ENCODE data around the gene SEMA3F. TPM values are rescaled to one million over a fixed set of nuclear protein-coding genes. Genes with fewer than 3 reads are reported as not detected.

SEMA3F gene
- total RNA-seq, 4 donors from 2014 or later, result 10.5 to 33.1 (median 12.9) TPM

DNA sequence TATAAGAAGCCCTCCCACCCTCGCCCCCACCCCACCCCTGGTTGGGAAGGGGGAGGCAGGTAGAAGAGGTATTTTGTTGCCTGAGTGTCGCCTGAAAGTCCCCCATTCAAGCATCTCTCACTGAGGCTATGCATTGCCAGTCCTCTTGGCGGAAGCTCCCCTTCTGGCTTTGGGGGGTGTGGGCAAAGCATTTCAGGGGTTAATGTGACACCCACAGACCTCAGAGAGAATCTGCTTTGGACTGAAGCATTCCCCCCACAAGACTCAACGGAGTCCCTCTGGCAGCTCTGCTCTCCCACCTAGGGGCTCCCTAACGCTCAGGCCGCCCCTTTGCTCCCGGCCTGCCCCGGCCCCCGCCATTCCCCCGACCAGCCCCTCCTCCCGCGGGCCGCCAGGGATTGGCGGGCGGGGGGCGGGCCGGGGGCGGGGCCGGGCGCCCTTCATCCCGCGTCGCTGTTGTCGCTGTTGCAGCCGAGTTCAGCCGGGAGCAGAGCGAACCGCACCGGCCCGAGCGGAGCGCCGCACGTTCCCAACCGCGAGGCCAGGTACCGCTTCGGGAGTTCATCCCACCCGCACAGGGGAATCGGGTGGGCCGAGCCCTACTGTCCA is 49.8 kb downstream of the SEMA3F start, which contains the start of gene SLC38A3:
Gene SLC38A3 (plus strand): TSS at position 468 of the 609 bp plus-strand sequence. CDS start 8,929 bp downstream, outside the sequence.
- Histone ChIP-seq H3K9me3 (no peaks in the 10 kb centered on the region), H3K27me3 (peaks cover 14 to 17% of the 10 kb centered on the region in 2 donors), H3K36me3 (no peaks in the 10 kb centered on the region), H3K27ac (no peak within 1 kb of the TSS), H3K4me1 (peaks cover 0 to 13% of the 10 kb centered on the region in 2 donors), H3K4me3 (peak within 1 kb of the TSS; percentile 30 to 42)
- intact Hi-C loops (cut with DNase I; ENCODE audit: low total_unique reads), result no loop called here
- no peak for DNase-seq
- TF ChIP-seq POLR2A (IDR thresholded peaks at IDR 0.05), result no peak
- TF ChIP-seq, protein P1, sequence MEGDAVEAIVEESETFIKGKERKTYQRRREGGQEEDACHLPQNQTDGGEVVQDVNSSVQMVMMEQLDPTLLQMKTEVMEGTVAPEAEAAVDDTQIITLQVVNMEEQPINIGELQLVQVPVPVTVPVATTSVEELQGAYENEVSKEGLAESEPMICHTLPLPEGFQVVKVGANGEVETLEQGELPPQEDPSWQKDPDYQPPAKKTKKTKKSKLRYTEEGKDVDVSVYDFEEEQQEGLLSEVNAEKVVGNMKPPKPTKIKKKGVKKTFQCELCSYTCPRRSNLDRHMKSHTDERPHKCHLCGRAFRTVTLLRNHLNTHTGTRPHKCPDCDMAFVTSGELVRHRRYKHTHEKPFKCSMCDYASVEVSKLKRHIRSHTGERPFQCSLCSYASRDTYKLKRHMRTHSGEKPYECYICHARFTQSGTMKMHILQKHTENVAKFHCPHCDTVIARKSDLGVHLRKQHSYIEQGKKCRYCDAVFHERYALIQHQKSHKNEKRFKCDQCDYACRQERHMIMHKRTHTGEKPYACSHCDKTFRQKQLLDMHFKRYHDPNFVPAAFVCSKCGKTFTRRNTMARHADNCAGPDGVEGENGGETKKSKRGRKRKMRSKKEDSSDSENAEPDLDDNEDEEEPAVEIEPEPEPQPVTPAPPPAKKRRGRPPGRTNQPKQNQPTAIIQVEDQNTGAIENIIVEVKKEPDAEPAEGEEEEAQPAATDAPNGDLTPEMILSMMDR (IDR thresholded peaks at IDR 0.05), result no peak

DNA sequence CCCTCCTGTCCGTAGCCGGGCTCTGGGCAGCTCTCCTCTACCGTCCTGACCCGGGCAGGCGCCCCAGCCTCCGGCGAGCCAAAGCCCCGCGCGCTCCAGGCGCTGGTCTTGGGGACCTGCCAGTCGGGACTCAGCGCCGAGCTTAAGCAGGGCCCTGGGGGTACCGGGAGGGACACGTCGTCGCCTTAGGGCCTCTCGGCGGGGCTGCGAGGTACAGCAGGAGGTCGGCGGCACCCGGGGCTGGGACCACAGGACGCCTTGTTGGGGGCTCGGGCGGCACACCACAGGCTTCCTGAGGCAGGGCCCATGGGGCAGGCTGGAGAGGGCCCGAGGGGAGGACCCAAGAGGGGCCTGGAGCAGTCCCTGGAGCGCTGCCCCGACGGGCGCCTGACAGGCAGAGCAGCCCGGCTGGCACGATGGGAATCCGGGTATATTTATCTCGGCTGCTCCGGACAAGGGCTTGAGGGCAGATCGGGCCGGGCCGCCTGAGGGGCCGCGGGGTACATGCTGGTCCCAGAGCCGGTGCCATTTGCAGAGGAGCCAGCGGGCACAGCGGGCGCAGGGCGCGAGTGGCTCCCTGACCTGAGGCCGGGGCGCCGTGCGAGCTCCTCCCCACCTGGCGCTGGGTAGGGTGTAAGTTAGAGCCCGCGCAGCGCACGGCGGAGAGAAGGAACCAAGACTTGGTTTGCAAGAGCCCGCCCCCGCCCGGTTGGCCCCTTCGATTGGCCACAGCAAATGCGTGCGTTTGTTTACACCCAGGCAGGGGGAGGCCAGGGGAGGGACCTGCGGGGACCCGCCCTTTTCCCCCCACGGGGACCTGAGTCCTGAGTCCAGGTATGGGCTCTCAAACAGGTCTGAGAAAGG is 50.5 kb downstream of the SEMA3F start:
- intact Hi-C loops (cut with DNase I; ENCODE audit: low total_unique reads), result no loop called here
- DNase-seq, result no peak
- TF ChIP-seq POLR2A (IDR thresholded peaks at IDR 0.05), result no peak
- TF ChIP-seq, protein P1 (IDR thresholded peaks at IDR 0.05), result no peak
- H3K9me3 ChIP-seq, result no peaks in the 10 kb centered on the region
- no peaks in the 10 kb centered on the region for H3K36me3 ChIP-seq
- H3K4me3 ChIP-seq, result peak overlapping the region; percentile 30 to 42
- peaks cover 14 to 17% of the 10 kb centered on the region in 2 donors for H3K27me3 ChIP-seq
- H3K4me1 ChIP-seq, result peaks cover 0 to 13% of the 10 kb centered on the region in 2 donors
- no peak overlapping the region for H3K27ac ChIP-seq

DNA sequence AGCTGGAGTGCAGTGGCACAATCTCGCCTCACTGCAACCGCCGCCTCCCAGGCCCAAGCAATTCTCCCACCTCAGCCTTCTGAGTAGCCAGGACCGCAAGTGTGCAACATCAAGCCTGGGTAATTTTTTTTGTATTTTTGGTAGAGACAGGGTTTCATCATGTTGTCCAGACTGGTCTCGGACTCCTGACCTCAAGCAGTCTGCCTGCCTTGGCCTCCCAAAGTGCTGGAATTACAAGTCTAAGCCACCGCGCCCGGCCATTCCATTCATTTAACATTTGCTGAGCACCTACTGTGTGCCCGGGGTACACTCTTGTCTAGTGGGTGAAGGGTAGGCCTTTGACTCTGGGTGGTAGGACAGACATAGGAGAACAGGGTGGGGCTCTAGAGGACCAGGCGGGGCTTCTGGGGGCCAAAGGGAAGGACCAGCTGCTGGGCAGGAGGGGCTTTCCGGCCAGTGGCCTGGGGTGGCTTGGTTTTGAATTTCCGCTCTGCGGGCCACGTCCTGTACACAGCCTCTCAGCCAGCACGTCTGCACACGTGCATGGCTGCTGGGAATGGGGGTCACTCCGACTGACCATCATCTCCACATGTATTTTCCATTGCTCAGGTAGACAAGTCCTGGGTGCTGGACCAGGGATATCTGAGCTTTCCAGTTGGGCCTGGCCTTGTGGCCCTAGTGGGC is 52.4 kb downstream of the SEMA3F start:
- no peaks in the 10 kb centered on the region for H3K36me3 ChIP-seq
- peaks cover 14 to 17% of the 10 kb centered on the region in 2 donors for H3K27me3 ChIP-seq
- H3K9me3 ChIP-seq, result no peaks in the 10 kb centered on the region
- DNase-seq, result no peak
- no peak overlapping the region for H3K4me3 ChIP-seq
- TF ChIP-seq, protein P1 (IDR thresholded peaks at IDR 0.05), result no peak
- no peak for TF ChIP-seq POLR2A (IDR thresholded peaks at IDR 0.05)
- H3K4me1 ChIP-seq, result peaks cover 0 to 13% of the 10 kb centered on the region in 2 donors
- H3K27ac ChIP-seq, result no peak overlapping the region
- intact Hi-C loops (cut with DNase I; ENCODE audit: low total_unique reads), result no loop called here

DNA sequence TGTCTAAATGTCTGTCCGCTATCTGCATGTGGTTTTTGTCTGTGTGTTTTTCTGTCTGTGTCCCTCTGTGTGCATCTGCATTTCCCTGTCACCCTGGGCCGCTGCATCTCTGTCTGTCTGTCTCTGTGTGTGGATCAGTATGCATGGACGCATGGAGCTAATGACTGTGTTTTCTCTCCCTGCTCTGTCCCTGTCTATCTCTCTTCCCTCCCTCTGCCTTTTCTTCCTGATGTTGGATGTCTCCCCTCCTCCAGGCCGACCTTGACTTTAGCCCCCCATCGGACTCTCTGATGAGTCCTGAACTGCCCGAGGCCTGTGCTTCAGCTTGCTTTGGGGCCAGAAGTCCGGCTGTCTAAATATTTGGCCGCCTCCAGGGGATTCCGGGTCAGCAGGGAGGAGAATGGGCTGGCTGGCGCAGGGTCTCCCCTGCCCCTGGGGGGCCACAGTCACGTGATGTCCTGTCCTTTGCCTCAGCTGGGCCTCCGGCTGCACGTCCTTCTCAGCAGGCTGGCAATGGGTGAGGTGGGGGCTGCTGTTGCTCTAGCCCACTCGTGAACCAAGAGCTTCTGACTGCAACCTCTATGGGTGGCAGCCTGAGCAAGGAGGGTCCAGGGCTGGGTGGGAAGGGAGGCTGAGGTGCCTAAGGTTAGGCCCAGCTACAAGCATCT is 53.7 kb downstream of the SEMA3F start:
- Histone ChIP-seq H3K9me3 (no peaks in the 10 kb centered on the region), H3K4me1 (peaks cover 0 to 13% of the 10 kb centered on the region in 2 donors), H3K36me3 (no peaks in the 10 kb centered on the region), H3K27ac (no peak overlapping the region), H3K4me3 (no peak overlapping the region), H3K27me3 (peaks cover 13 to 14% of the 10 kb centered on the region in 2 donors)
- intact Hi-C loops (cut with DNase I; ENCODE audit: low total_unique reads), result no loop called here
- TF ChIP-seq, protein P1 (IDR thresholded peaks at IDR 0.05), result no peak
- no peak for TF ChIP-seq POLR2A (IDR thresholded peaks at IDR 0.05)
- no peak for DNase-seq
